ENCODE data around the gene ERC2. TPM values are rescaled to one million over a fixed set of nuclear protein-coding genes. Genes with fewer than 3 reads are reported as not detected.

ERC2 gene
- total and polyA plus RNA-seq, 7 donors, result 0.52 to 5.7 (median 1.2) TPM; not detected in 2

- Histone ChIP-seq H3K27me3 (no peaks in the 10 kb centered on the region), H3K4me3 (no peak overlapping the region), H3K4me1 (peaks cover 0 to 15% (median 6%) of the 10 kb centered on the region in 4 donors), H3K27ac (no peak overlapping the region), H3K9me3 (no peaks in the 10 kb centered on the region), H3K36me3 (no peaks in the 10 kb centered on the region)
- 93 to 94% methylated on average over 5 of the region's 5 CpGs for WGBS, 2 donors
- DNase-seq, result no peak
- intact Hi-C loops (cut with DNase I), result no loop called here
- TF ChIP-seq CTCF (IDR thresholded peaks at IDR 0.05) (no peak), POLR2AphosphoS5 (IDR thresholded peaks at IDR 0.05) (no peak), POLR2A (IDR thresholded peaks at IDR 0.05) (no peak), EP300 (IDR thresholded peaks at IDR 0.05) (no peak)
These were observed 739.7 kb downstream of the ERC2 start for GRCh38 chr3:55728461-55729100.

- peaks cover 0 to 15% (median 6%) of the 10 kb centered on the region in 4 donors for H3K4me1 ChIP-seq
- TF ChIP-seq EP300 (IDR thresholded peaks at IDR 0.05) (no peak), CTCF (IDR thresholded peaks at IDR 0.05) (no peak), POLR2AphosphoS5 (IDR thresholded peaks at IDR 0.05) (no peak), POLR2A (IDR thresholded peaks at IDR 0.05) (no peak)
- no peak overlapping the region for H3K27ac ChIP-seq
- no peaks in the 10 kb centered on the region for H3K36me3 ChIP-seq
- no peaks in the 10 kb centered on the region for H3K9me3 ChIP-seq
- WGBS, 2 donors, result 86 to 89% methylated on average over 2 of the region's 2 CpGs
- DNase-seq, result no peak
- intact Hi-C loops (cut with DNase I), result no loop called here
- H3K4me3 ChIP-seq, result no peak overlapping the region
- H3K27me3 ChIP-seq, result no peaks in the 10 kb centered on the region
These were observed 741.8 kb downstream of the ERC2 start for GRCh38 chr3:55726501-55726775.

GRCh38 chr3:55725681-55726500, 742.4 kb downstream of the ERC2 start:
- H3K4me3 ChIP-seq, result no peak overlapping the region
- H3K36me3 ChIP-seq, result no peaks in the 10 kb centered on the region
- 41 to 48% methylated on average over 3 of the region's 3 CpGs for WGBS, 2 donors
- no peaks in the 10 kb centered on the region for H3K9me3 ChIP-seq
- no peak for DNase-seq
- TF ChIP-seq POLR2AphosphoS5 (IDR thresholded peaks at IDR 0.05), result no peak
- TF ChIP-seq CTCF (IDR thresholded peaks at IDR 0.05), result no peak
- TF ChIP-seq POLR2A (IDR thresholded peaks at IDR 0.05), result no peak
- no peak for TF ChIP-seq EP300 (IDR thresholded peaks at IDR 0.05)
- intact Hi-C loops (cut with DNase I), result no loop called here
- peaks cover 0 to 15% (median 6%) of the 10 kb centered on the region in 4 donors for H3K4me1 ChIP-seq
- H3K27ac ChIP-seq, result no peak overlapping the region
- H3K27me3 ChIP-seq, result no peaks in the 10 kb centered on the region

GRCh38 chr3:55724821-55725220, 743.4 kb downstream of the ERC2 start:
- intact Hi-C loops (cut with DNase I), result no loop called here

More at GRCh38 chr3:55724821-55725220, 743.4 kb downstream of the ERC2 start:
- DNase-seq, result no peak
- no peaks in the 10 kb centered on the region for H3K36me3 ChIP-seq
- H3K4me1 ChIP-seq, result peaks cover 0 to 15% (median 6%) of the 10 kb centered on the region in 4 donors
- no peaks in the 10 kb centered on the region for H3K9me3 ChIP-seq
- H3K27ac ChIP-seq, result no peak overlapping the region
- TF ChIP-seq EP300 (IDR thresholded peaks at IDR 0.05), result no peak
- no peak for TF ChIP-seq POLR2A (IDR thresholded peaks at IDR 0.05)
- TF ChIP-seq CTCF (IDR thresholded peaks at IDR 0.05), result no peak
- no peak for TF ChIP-seq POLR2AphosphoS5 (IDR thresholded peaks at IDR 0.05)
- 74 to 79% methylated on average over 2 of the region's 2 CpGs for WGBS, 2 donors
- no peak overlapping the region for H3K4me3 ChIP-seq
- no peaks in the 10 kb centered on the region for H3K27me3 ChIP-seq
